Vagina (tissue), 2 donors: Measurements from ENCODE around the gene C1R. TPM values are rescaled to one million over a fixed set of nuclear protein-coding genes. Genes with fewer than 3 reads are reported as not detected.

ENCODE experiments used
- DNase-seq, 2 donors: peaks; one replicate each; pipeline ENCODE4 v3.0.0-alpha.2; 2017; ENCODE audit errors: extremely low spot score in 2 of 2
- H3K27ac ChIP-seq: fragments of 200-600 bp; sonication (generic); one replicate; pipeline ENCODE4 v1.5.1; 2019
- H3K27me3 ChIP-seq: fragments of 200-600 bp; sonication (generic); one replicate; pipeline ENCODE4 v1.5.1; 2019
- H3K36me3 ChIP-seq, 2 donors: fragments of 200-600 bp; sonication (generic); one replicate each; pipeline ENCODE4 v1.5.1; 2017 to 2019
- H3K4me1 ChIP-seq: fragments of 200-600 bp; sonication (generic); one replicate; pipeline ENCODE4 v1.5.1; 2019
- H3K4me3 ChIP-seq, 2 donors: fragments of 200-600 bp; sonication (generic); 1 replicate in 1 of 2; 2 replicates in 1 of 2; pipeline ENCODE4 v1.5.1; 2016 to 2019
- H3K9me3 ChIP-seq: fragments of 200-600 bp; sonication (generic); one replicate; pipeline ENCODE4 v1.5.1; 2019
- POLR2A ChIP-seq, 2 donors: fragments of 450-650 bp; IDR thresholded peaks; one replicate each; pipeline ENCODE4 v1.6.1; 2017; ENCODE audit warnings: antibody characterized with exemption in 2 of 2, mild to moderate bottlenecking in 2 of 2, moderate library complexity in 2 of 2
- POLR2AphosphoS5 ChIP-seq, 2 donors: sonication (generic); formaldehyde crosslinking; IDR thresholded peaks; one replicate each; pipeline ENCODE4 v1.9.0; 2017; ENCODE audit warnings: antibody characterized with exemption in 2 of 2, mild to moderate bottlenecking in 2 of 2, low read depth in 1 of 2; ENCODE audit not compliant: insufficient read depth in 1 of 2
- intact Hi-C: fragments of 100-400 bp; cut with DNase I; formaldehyde crosslinking; loops from one replicate; pipeline ENCODE4 v1.15.1; 2023
- total RNA-seq: library from RNA; depleted of rRNA; stranded (reverse); fragments of >200 nt; gene quantifications from one replicate; pipeline ENCODE4 v1.2.3, GENCODE V29; 2016
- TF ChIP-seq, protein P1 (sequence below), 3 experiments: fragments of 450-650 bp in 2 of 3; fragments of 200-600 bp in 1 of 3; sonication (generic) in 1 of 3; IDR thresholded peaks; one replicate each; pipeline ENCODE4 v1.5.1; 2017 to 2019; ENCODE audit warnings: antibody characterized with exemption in 3 of 3, mild to moderate bottlenecking in 2 of 3, moderate library complexity in 2 of 3

The C1R gene
- total RNA-seq, 1 donor from 2014 or later: 830 TPM

GRCh38 chr12:7076493-7076892 is 15.8 kb downstream of the C1R start:
- no peak for DNase-seq
- H3K36me3 ChIP-seq: peaks cover 0 to 13% of the 10 kb centered on the region in 2 donors
- TF ChIP-seq POLR2A (IDR thresholded peaks at IDR 0.05) (no peak), POLR2AphosphoS5 (IDR thresholded peaks at IDR 0.05; ENCODE audit: insufficient read depth in 1 of 2, low read depth in 1 of 2) (no peak)
- TF ChIP-seq, protein P1, sequence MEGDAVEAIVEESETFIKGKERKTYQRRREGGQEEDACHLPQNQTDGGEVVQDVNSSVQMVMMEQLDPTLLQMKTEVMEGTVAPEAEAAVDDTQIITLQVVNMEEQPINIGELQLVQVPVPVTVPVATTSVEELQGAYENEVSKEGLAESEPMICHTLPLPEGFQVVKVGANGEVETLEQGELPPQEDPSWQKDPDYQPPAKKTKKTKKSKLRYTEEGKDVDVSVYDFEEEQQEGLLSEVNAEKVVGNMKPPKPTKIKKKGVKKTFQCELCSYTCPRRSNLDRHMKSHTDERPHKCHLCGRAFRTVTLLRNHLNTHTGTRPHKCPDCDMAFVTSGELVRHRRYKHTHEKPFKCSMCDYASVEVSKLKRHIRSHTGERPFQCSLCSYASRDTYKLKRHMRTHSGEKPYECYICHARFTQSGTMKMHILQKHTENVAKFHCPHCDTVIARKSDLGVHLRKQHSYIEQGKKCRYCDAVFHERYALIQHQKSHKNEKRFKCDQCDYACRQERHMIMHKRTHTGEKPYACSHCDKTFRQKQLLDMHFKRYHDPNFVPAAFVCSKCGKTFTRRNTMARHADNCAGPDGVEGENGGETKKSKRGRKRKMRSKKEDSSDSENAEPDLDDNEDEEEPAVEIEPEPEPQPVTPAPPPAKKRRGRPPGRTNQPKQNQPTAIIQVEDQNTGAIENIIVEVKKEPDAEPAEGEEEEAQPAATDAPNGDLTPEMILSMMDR (IDR thresholded peaks at IDR 0.05): no peak
- H3K4me3 ChIP-seq: no peak overlapping the region
- peaks cover 37% of the 10 kb centered on the region for H3K4me1 ChIP-seq
- H3K27ac ChIP-seq: peak overlapping the region; percentile 54
- intact Hi-C loops: no loop called here
- H3K9me3 ChIP-seq: no peaks in the 10 kb centered on the region
- H3K27me3 ChIP-seq: no peaks in the 10 kb centered on the region

DNA sequence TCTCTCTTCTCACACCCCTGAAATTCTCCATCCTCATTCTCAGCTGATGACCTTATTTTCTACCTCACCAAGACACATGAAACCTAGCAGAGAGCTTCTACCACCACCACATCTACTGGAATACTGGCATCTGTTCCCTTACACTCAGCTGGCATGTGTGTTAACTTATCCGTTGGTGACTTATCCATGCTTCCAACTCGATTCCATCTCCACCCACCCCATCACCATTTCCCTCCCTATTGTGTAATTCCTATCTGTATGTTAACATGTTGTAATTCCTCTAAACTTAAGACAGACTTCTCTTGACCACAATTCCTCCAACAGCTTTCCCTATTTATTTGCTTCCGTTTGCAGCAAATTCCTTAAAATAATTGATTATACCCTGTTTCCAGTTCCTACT is 16.3 kb downstream of the C1R start:
- no peak for TF ChIP-seq POLR2AphosphoS5 (IDR thresholded peaks at IDR 0.05; ENCODE audit: insufficient read depth in 1 of 2, low read depth in 1 of 2)
- TF ChIP-seq, protein P1 (IDR thresholded peaks at IDR 0.05): no peak
- no peak for TF ChIP-seq POLR2A (IDR thresholded peaks at IDR 0.05)
- H3K27me3 ChIP-seq: no peaks in the 10 kb centered on the region
- no peak overlapping the region for H3K4me3 ChIP-seq
- H3K27ac ChIP-seq: peak overlapping the region; percentile 54
- intact Hi-C loops: no loop called here
- no peaks in the 10 kb centered on the region for H3K9me3 ChIP-seq
- peaks cover 0 to 11% of the 10 kb centered on the region in 2 donors for H3K36me3 ChIP-seq
- DNase-seq: no peak
- H3K4me1 ChIP-seq: peaks cover 34% of the 10 kb centered on the region

DNA sequence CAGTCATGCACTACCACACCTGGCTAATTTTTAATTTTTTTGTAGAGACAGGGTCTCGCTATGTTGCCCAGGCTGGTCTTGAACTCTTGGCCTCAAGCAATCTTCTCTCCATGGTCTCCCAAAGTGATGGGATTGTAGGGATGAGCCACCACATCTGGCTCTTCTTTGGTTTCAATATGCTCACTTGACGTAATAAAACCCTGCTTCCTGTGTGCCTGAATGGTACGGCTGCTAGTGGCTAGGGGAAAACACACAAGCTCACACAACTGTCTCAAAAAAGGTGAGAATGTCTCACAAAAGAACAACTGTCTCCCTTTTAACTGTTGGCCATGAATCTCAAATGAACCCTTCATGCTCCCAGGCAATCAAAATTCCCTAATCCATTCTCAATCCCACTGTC is 16.7 kb downstream of the C1R start:
- TF ChIP-seq, protein P1 (IDR thresholded peaks at IDR 0.05): no peak
- TF ChIP-seq POLR2AphosphoS5 (IDR thresholded peaks at IDR 0.05; ENCODE audit: insufficient read depth in 1 of 2, low read depth in 1 of 2): no peak
- TF ChIP-seq POLR2A (IDR thresholded peaks at IDR 0.05): no peak
- Histone ChIP-seq H3K4me3 (no peak overlapping the region), H3K4me1 (peaks cover 29% of the 10 kb centered on the region), H3K27ac (peak overlapping the region; percentile 54), H3K27me3 (no peaks in the 10 kb centered on the region), H3K9me3 (no peaks in the 10 kb centered on the region), H3K36me3 (peaks cover 0 to 7% of the 10 kb centered on the region in 2 donors)
- intact Hi-C loops: no loop called here
- no peak for DNase-seq

DNA sequence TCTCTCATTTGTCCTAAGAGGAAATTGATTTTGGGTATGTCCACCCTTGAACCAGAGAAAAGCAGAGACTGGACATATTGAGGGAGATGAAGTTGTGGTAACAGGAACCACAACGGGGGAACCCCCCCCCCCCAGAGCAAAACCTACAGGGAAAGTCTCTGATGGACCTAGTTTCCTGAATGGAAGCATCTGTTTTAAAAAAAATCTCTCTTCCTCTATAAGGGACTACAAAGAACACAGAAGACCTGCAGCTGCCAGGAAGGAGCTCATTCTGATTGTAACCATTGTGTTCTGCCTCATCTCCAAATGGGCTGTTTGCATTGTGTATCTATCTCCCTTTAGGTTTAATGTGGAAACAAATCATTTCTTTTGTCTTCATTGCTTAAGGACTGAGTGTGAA is 18.3 kb downstream of the C1R start:
- intact Hi-C loops: no loop called here
- no peaks in the 10 kb centered on the region for H3K27me3 ChIP-seq
- TF ChIP-seq, protein P1 (IDR thresholded peaks at IDR 0.05): no peak
- no peak for TF ChIP-seq POLR2AphosphoS5 (IDR thresholded peaks at IDR 0.05; ENCODE audit: insufficient read depth in 1 of 2, low read depth in 1 of 2)
- TF ChIP-seq POLR2A (IDR thresholded peaks at IDR 0.05): no peak
- peaks cover 0 to 6% of the 10 kb centered on the region in 2 donors for H3K36me3 ChIP-seq
- no peak overlapping the region for H3K4me3 ChIP-seq
- H3K4me1 ChIP-seq: peaks cover 16% of the 10 kb centered on the region
- no peaks in the 10 kb centered on the region for H3K9me3 ChIP-seq
- no peak for DNase-seq
- no peak overlapping the region for H3K27ac ChIP-seq

- intact Hi-C loops: no loop called here
- DNase-seq: no peak
These were observed 19.7 kb downstream of the C1R start for GRCh38 chr12:7072554-7072953.

More at GRCh38 chr12:7072554-7072953, 19.7 kb downstream of the C1R start:
- TF ChIP-seq, protein P1 (IDR thresholded peaks at IDR 0.05): no peak
- TF ChIP-seq POLR2A (IDR thresholded peaks at IDR 0.05): no peak
- no peak for TF ChIP-seq POLR2AphosphoS5 (IDR thresholded peaks at IDR 0.05; ENCODE audit: insufficient read depth in 1 of 2, low read depth in 1 of 2)
- no peaks in the 10 kb centered on the region for H3K9me3 ChIP-seq
- H3K36me3 ChIP-seq: peaks cover 0 to 12% of the 10 kb centered on the region in 2 donors
- H3K27me3 ChIP-seq: no peaks in the 10 kb centered on the region
- no peak overlapping the region for H3K4me3 ChIP-seq
- peaks cover 19% of the 10 kb centered on the region for H3K4me1 ChIP-seq
- H3K27ac ChIP-seq: no peak overlapping the region
